ENCODE measurements around the gene ASIC1. TPM values are rescaled to one million over a fixed set of nuclear protein-coding genes. Genes with fewer than 3 reads are reported as not detected.
A peak's percentile ranks its signal among the peaks of the same experiment; 100 is the strongest.

Gene ASIC1
- total RNA-seq, 2 donors from 2014 or later, result 0.24 to 1.4 TPM

DNA sequence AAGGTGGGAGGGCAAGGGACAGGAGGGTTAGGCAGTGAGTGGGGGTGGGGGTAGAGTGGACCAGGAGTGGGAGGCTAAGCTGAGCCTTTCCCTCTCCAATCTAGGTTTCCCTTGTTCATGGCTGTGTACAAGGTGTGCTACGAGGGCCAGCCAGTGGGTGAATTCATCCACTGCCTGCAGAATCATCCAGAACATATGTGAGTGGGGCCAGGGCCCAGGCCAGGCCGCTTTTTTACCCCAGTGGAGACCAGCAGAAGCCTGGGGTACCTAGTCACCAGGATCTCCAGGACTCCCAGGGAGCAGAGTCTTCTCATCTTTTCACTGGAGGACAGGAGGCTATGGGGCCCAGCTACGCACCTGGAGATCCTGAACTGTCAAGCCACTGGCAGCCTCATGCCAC, 51.9 kb downstream of the ASIC1 start:
- no peak overlapping the region for H3K4me3 ChIP-seq
- no peaks in the 10 kb centered on the region for H3K9me3 ChIP-seq
- H3K36me3 ChIP-seq, result no peaks in the 10 kb centered on the region
- H3K27me3 ChIP-seq, result no peaks in the 10 kb centered on the region
- H3K27ac ChIP-seq, result peak overlapping the region; percentile 85 to 96
- H3K4me1 ChIP-seq, result peaks cover 0 to 54% of the 10 kb centered on the region in 2 donors
- no peak for DNase-seq (ENCODE audit: low spot score)
- TF ChIP-seq, protein P1, sequence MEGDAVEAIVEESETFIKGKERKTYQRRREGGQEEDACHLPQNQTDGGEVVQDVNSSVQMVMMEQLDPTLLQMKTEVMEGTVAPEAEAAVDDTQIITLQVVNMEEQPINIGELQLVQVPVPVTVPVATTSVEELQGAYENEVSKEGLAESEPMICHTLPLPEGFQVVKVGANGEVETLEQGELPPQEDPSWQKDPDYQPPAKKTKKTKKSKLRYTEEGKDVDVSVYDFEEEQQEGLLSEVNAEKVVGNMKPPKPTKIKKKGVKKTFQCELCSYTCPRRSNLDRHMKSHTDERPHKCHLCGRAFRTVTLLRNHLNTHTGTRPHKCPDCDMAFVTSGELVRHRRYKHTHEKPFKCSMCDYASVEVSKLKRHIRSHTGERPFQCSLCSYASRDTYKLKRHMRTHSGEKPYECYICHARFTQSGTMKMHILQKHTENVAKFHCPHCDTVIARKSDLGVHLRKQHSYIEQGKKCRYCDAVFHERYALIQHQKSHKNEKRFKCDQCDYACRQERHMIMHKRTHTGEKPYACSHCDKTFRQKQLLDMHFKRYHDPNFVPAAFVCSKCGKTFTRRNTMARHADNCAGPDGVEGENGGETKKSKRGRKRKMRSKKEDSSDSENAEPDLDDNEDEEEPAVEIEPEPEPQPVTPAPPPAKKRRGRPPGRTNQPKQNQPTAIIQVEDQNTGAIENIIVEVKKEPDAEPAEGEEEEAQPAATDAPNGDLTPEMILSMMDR (IDR thresholded peaks at IDR 0.05), result no peak

DNA sequence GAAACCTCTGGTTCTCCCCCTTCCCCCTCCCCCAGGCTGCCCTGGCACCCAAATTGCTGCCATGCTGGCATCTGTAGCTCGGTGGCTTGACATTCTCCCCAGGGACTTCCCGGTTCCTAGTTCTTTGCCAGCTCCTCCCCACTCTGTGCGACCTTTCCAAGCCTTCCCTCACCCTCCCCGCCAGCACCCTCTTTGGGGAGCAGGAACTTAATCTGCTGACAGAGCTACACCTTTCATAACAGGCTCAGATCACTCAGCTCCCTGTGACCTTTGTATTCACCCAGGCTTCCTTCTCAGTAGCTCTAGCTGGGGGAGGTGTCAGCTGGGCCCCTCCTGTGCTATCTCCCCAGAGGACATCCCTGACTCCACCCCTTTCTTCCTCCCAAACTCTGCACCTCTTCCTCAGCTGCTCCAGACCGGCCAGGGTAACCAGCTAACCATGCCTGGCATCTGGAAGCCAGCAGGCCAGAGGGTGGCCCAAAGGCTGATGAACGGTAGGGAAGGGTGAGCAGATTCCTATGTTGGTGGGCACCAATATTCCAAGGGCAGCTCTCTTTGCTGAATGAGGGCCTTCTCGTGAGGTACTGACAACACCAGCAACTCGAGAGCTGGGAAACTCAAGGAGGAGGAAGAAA, 52.8 kb downstream of the ASIC1 start:
- Histone ChIP-seq H3K27me3 (no peaks in the 10 kb centered on the region), H3K36me3 (no peaks in the 10 kb centered on the region), H3K27ac (peak overlapping the region; percentile 85 to 96), H3K9me3 (no peaks in the 10 kb centered on the region), H3K4me1 (peaks cover 0 to 47% of the 10 kb centered on the region in 2 donors), H3K4me3 (no peak overlapping the region)
- TF ChIP-seq, protein P1 (IDR thresholded peaks at IDR 0.05), result no peak
- DNase-seq (ENCODE audit: low spot score), result no peak

DNA sequence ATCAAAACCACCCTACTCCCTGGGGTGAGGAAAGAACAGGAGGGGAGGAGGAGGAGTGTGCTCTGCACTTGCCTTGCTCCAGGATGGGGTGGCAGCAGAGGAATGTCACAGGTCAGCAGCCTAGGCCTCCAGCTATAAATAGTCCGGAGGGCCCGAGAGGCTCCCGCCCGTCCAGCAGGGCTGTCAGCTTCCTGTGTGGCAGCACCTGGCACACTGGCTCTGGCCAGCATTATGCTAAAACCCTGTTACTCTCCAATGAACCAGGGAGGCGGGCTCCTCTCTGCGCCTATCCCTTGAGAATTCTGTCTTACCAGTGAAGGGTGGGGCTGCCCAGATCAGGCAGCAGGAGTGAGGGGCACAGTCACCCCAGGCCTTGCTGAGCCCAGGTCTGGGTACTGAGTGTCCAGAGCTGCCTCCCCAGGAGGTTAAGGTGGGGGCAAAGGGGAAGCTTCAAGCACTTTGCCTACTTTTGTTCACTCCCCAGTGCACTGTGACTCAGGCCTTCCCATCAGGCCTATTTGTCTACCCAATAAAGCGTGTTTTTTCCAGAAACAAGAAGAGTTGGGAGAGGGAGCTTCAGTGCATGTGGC, 53.5 kb downstream of the ASIC1 start:
- H3K36me3 ChIP-seq, result no peaks in the 10 kb centered on the region
- H3K27ac ChIP-seq, result peak overlapping the region; percentile 85 to 96
- DNase-seq (ENCODE audit: low spot score), result peak; percentile 72
- peaks cover 0 to 44% of the 10 kb centered on the region in 2 donors for H3K4me1 ChIP-seq
- H3K27me3 ChIP-seq, result no peaks in the 10 kb centered on the region
- no peaks in the 10 kb centered on the region for H3K9me3 ChIP-seq
- H3K4me3 ChIP-seq, result peak overlapping the region in 1 of 2 donors; percentile 39
- TF ChIP-seq, protein P1 (IDR thresholded peaks at IDR 0.05), result no peak

DNA sequence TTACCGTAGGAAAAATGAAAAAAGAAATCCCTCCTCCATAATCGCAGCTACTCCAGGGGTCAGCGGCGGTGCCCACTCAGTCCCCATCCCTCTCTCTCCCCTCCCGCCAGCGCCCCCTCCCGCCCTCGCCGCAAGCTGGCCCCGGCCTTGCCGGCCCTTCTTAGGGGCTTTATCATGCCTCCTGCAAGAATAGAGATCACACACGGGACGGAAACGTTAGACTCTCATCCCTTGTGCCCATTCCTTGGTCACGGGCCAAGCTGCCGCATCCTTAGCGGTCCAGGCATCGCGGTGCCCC, 53.9 kb downstream of the ASIC1 start:
- no peaks in the 10 kb centered on the region for H3K9me3 ChIP-seq
- TF ChIP-seq, protein P1 (IDR thresholded peaks at IDR 0.05), result no peak
- H3K27ac ChIP-seq, result peak overlapping the region; percentile 85 to 96

DNA sequence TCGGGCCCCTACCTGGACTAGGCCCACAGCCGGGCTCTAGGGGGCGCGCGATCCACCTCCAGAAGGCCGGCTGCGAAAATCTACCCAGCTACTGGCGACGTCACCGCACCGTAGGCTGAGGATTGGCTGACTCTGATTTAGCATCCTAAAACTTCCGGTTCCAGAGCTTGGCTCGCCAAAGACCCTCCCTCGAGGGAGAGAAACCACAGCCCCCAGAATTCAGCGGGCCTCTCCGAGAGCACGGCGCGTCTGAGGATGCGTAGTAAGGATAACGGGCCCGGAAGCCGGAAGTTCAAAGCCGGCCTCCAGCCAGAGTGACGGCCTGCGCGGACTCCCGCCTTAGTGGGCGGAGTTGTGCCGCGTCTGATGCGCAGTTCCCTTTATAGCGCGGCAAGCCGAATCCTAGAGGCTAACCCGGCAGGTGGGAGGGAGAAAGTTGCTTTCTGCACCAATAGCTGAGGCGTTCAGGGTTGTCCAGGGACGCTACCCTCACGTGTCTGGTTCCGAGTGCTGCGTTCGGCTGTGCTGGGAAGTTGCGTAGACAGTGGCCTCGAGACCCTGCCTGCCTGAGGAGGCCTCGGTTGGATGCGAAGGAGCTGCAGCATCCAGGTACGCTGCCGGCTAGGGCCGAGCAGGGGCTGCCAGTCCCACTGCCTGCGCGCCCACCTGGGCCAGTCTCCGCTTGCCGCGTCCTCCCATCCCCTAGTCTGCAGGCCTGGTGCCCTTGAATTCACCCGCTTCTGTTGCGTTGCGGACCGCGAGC, 54.5 kb downstream of the ASIC1 start, which contains the start of gene COX14:
TSS of gene COX14 (plus strand) at position 544 of the 763 bp plus-strand sequence. CDS start 7,808 bp downstream, outside the sequence.
- peak within 1 kb of the TSS; percentile 90 to 98 for H3K27ac ChIP-seq
- H3K4me3 ChIP-seq, result peak within 1 kb of the TSS; percentile 77 to 99
- H3K36me3 ChIP-seq, result no peaks in the 10 kb centered on the region
- no peaks in the 10 kb centered on the region for H3K27me3 ChIP-seq
- peaks cover 0 to 49% of the 10 kb centered on the region in 2 donors for H3K4me1 ChIP-seq
- peak; percentile 99 for DNase-seq (ENCODE audit: low spot score)
- no peaks in the 10 kb centered on the region for H3K9me3 ChIP-seq
- TF ChIP-seq, protein P1 (IDR thresholded peaks at IDR 0.05), result peak; percentile 93 to 94

More for the DNA sequence above, 53.9 kb downstream of the ASIC1 start:
- Histone ChIP-seq H3K36me3 (no peaks in the 10 kb centered on the region), H3K27me3 (no peaks in the 10 kb centered on the region), H3K4me1 (peaks cover 0 to 44% of the 10 kb centered on the region in 2 donors), H3K4me3 (peak overlapping the region in 1 of 2 donors; percentile 39)
- DNase-seq (ENCODE audit: low spot score), result no peak
